A673 (cell line): ENCODE results near the gene CGB1. TPM values are rescaled to one million over a fixed set of nuclear protein-coding genes. Genes with fewer than 3 reads are reported as not detected.
"Not testable (repeated sequence)": the region's sequence is repeated elsewhere in the genome, so short reads cannot be mapped to it uniquely, and the experiment has no call there.

Source experiments
- BruUV-seq: library from RNA; stranded (reverse); fragments of 400-500 nt; replicated peaks from 2 replicates; lab custom pipeline; 2021; lab: Mats Ljungman, UMichigan
- CTCF ChIA-PET: fragments of 300-600 bp; sonication (Branson Sonifier 250); formaldehyde crosslinking; loops from one replicate; lab custom pipeline; 2022; ENCODE audit warnings: antibody characterized with exemption; lab: Charles Lee
- POLR2A ChIA-PET: fragments of 300-600 bp; sonication (Branson Sonifier 250); formaldehyde crosslinking; loops from one replicate; lab custom pipeline; 2022; ENCODE audit warnings: antibody characterized with exemption; ENCODE audit not compliant: low non-redundant PET; lab: Charles Lee
- DNase-seq: peaks from one replicate; pipeline ENCODE4 v3.0.0-alpha.2; 2015; ENCODE audit warnings: low spot score
- H3K27ac ChIP-seq: fragments of 200-600 bp; sonication (generic); 2 replicates; pipeline ENCODE4 v1.5.1; 2016; ENCODE audit warnings: mixed run types, low read depth, mild to moderate bottlenecking, mixed read lengths, antibody characterized with exemption, low read length; ENCODE audit not compliant: poor library complexity, severe bottlenecking
- H3K27me3 ChIP-seq: fragments of 200-600 bp; sonication (generic); replicated peaks from 2 replicates; pipeline ENCODE4 v1.6.1; 2017; ENCODE audit warnings: mixed run types, low read depth, mild to moderate bottlenecking, mixed read lengths, antibody characterized with exemption, low read length; ENCODE audit not compliant: insufficient read depth, poor library complexity
- H3K36me3 ChIP-seq: fragments of 200-600 bp; sonication (generic); 2 replicates; pipeline ENCODE4 v1.6.1; 2016; ENCODE audit warnings: mixed run types, mild to moderate bottlenecking, mixed read lengths, antibody characterized with exemption, low read length; ENCODE audit not compliant: insufficient read depth, poor library complexity, severe bottlenecking
- H3K4me1 ChIP-seq: fragments of 200-600 bp; sonication (generic); 2 replicates; pipeline ENCODE4 v1.6.1; 2017; ENCODE audit warnings: mixed run types, mild to moderate bottlenecking, mixed read lengths, antibody characterized with exemption, low read length; ENCODE audit not compliant: insufficient read depth, poor library complexity, severe bottlenecking
- H3K4me3 ChIP-seq: fragments of 200-600 bp; sonication (generic); 2 replicates; pipeline ENCODE4 v1.5.1; 2016; ENCODE audit warnings: low read depth, mixed run types, mild to moderate bottlenecking, mixed read lengths, low read length; ENCODE audit not compliant: poor library complexity, severe bottlenecking
- H3K9me3 ChIP-seq: fragments of 200-600 bp; sonication (generic); 2 replicates; pipeline ENCODE4 v1.6.1; 2016; ENCODE audit warnings: mixed run types, low read depth, mild to moderate bottlenecking, mixed read lengths, antibody characterized with exemption, low read length; ENCODE audit not compliant: poor library complexity, severe bottlenecking
- EZH2 ChIP-seq: fragments of 200-600 bp; sonication (generic); IDR thresholded peaks from 2 replicates; pipeline ENCODE4 v1.6.1; 2017; ENCODE audit warnings: borderline replicate concordance, low read depth, mild to moderate bottlenecking, mixed read lengths, antibody characterized with exemption, low read length; ENCODE audit not compliant: poor library complexity, severe bottlenecking
- intact Hi-C: fragments of 100-400 bp; cut with micrococcal nuclease; formaldehyde crosslinking; loops from one replicate; pipeline ENCODE4 v1.10.0; 2022; ENCODE audit not compliant: unreplicated experiment
- total RNA-seq: library from RNA; stranded (reverse); gene quantifications from 2 replicates; pipeline ENCODE4 v1.2.3, GENCODE V29; 2021
- TF ChIP-seq, protein P1 (sequence below): fragments of 300-800, 200-600 bp; sonication (generic); conservative IDR thresholded peaks from 2 replicates; pipeline ENCODE4 v1.5.1; 2017; ENCODE audit warnings: low read depth, mild to moderate bottlenecking, antibody characterized with exemption, low read length, moderate library complexity, mixed read lengths

CGB1 gene
- total RNA-seq, 1 experiment from 2014 or later = not detected

DNA sequence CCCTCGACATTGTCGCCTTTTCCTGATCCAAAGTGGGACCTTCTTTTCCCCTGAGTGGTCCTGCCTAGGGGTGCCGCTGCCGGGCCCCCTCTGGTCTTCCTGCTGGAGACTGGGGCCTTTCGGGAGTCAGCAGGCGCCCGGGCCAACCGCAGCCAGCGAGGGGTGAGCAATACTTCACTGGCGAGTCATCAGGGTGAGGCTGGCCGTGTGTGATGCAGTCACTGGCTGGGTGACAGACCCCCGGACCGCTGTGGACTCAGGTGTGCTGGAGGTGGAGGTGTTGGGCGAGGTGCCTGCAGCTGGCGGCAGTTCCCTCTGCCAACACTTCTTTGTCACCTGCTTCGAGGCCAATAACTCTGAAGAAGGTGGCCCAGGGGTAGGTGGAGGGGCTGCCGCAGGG lies 5.5 kb upstream of the CGB1 start:
- BruUV-seq = no TSS peak
- intact Hi-C loops = no loop called here
- no peak overlapping the region for H3K27ac ChIP-seq
- H3K9me3 ChIP-seq = no peaks in the 10 kb centered on the region
- TF ChIP-seq, protein P1, sequence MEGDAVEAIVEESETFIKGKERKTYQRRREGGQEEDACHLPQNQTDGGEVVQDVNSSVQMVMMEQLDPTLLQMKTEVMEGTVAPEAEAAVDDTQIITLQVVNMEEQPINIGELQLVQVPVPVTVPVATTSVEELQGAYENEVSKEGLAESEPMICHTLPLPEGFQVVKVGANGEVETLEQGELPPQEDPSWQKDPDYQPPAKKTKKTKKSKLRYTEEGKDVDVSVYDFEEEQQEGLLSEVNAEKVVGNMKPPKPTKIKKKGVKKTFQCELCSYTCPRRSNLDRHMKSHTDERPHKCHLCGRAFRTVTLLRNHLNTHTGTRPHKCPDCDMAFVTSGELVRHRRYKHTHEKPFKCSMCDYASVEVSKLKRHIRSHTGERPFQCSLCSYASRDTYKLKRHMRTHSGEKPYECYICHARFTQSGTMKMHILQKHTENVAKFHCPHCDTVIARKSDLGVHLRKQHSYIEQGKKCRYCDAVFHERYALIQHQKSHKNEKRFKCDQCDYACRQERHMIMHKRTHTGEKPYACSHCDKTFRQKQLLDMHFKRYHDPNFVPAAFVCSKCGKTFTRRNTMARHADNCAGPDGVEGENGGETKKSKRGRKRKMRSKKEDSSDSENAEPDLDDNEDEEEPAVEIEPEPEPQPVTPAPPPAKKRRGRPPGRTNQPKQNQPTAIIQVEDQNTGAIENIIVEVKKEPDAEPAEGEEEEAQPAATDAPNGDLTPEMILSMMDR = no peak
- TF ChIP-seq EZH2 = no peak
- H3K4me3 ChIP-seq = no peak overlapping the region
- ChIA-PET POLR2A (no interaction called here), CTCF (no interaction called here)
- DNase-seq = no peak
- no peaks in the 10 kb centered on the region for H3K27me3 ChIP-seq
- H3K36me3 ChIP-seq = no peaks in the 10 kb centered on the region
- no peaks in the 10 kb centered on the region for H3K4me1 ChIP-seq

DNA sequence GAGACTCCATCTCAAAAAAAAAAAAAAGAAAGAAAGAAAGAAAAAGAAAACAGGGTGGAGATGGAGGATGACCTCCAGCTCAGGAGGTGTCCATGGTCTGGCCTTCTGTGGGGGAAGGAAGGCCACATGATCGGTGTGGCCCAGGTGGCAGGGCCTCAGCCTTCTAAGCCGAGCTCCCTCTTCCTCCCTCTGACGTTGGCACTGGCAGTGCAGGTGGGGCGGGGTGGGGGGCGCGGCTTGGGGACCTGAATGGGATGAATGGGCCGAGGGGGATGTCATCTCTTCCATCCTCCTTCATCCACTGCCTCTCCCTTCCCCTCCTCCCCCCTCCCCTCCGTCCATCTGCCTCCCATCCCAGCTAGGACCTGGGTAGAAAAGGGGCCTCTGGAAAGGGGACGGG lies 3.0 kb upstream of the CGB1 start:
- ChIA-PET CTCF (interaction anchor here (0.7 kb wide), 1 partner anchor 43 kb away, joined by 3 read pairs; no protein-coding TSS in a partner anchor), POLR2A (interaction anchor here (0.6 kb wide), 1 partner anchor 14 kb away, joined by 4 read pairs; no protein-coding TSS in a partner anchor)
- H3K36me3 ChIP-seq, H3K4me1 ChIP-seq, BruUV-seq, H3K27ac ChIP-seq, H3K4me3 ChIP-seq, H3K9me3 ChIP-seq, H3K27me3 ChIP-seq, intact Hi-C loops, DNase-seq: not testable (repeated sequence)

DNA sequence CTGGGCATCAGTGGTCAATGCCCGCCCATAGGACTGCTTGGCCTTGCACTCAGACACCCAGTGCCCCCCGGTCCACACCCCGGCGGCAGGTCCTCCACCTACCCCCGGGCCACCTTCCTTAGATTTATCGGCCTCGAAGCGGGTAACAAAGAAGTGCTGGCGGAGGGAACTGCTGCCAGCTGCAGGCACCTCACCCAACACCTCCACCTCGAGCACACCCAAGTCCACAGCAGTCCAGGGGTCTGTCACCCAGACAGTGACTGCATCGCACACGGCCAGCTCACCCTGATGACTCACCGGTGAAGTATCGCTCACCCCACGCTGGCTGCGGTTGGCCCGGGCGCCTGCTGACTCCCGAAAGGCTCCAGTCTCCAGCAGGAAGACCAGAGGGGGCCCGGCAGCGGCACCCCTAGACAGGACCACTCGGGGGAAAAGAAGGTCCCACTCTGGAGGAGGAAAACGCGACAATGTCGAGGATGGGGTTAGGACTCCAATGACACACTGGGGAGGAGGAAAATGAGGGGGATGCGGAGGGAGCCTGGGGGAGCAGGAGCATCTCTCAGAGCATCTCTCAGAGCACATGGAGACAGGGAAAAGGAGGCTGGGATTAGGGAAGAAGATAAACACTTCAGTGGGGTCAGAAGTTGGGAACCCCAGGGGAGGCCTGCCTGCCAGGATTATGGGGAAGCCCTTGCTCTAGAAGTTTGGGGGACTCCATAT lies 2.0 kb upstream of the CGB1 start:
- BruUV-seq, CTCF ChIA-PET, H3K4me1 ChIP-seq, H3K27ac ChIP-seq, H3K27me3 ChIP-seq, H3K9me3 ChIP-seq, DNase-seq, H3K4me3 ChIP-seq, H3K36me3 ChIP-seq, POLR2A ChIA-PET, intact Hi-C loops: not testable (repeated sequence)

DNA sequence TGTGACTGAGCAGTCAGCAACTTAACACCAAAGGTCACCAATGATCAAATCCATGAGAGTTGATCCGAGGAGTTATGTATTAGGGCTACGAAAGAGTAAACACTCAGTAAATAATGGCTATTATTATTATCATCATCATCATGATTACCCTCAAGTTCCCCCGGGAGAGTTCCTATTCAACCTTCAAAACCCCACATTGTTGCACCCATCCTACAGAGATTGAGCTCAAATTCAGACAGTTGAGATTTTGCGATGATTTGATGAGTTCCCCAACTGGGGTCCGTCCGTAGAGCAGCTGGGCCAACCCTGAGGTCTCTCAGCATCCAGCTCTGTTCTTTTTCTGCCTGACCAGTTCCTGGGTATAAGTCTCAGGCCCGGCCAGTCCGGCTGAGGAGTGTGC lies 1.4 kb upstream of the CGB1 start:
- POLR2A ChIA-PET, DNase-seq, CTCF ChIA-PET, H3K4me3 ChIP-seq, H3K36me3 ChIP-seq, H3K9me3 ChIP-seq, H3K4me1 ChIP-seq, H3K27me3 ChIP-seq, H3K27ac ChIP-seq, intact Hi-C loops, BruUV-seq: not testable (repeated sequence)
